Body of pancreas (tissue), 4 donors: ENCODE data around the gene SCAPER.

Source experiments
- POLR2A ChIP-seq, 3 donors: fragments of 450-650 bp; IDR thresholded peaks; one replicate each; pipeline ENCODE4 v1.6.1; 2016; ENCODE audit warnings: antibody characterized with exemption in 3 of 3, mild to moderate bottlenecking in 2 of 3
- TF ChIP-seq, protein P1 (sequence below), 7 experiments: fragments of 450-650 bp in 4 of 7; fragments of 200-600 bp in 3 of 7; sonication (generic) in 3 of 7; IDR thresholded peaks; one replicate each; pipeline ENCODE4 v1.5.1; 2016 to 2019; ENCODE audit warnings: antibody characterized with exemption in 7 of 7

DNA sequence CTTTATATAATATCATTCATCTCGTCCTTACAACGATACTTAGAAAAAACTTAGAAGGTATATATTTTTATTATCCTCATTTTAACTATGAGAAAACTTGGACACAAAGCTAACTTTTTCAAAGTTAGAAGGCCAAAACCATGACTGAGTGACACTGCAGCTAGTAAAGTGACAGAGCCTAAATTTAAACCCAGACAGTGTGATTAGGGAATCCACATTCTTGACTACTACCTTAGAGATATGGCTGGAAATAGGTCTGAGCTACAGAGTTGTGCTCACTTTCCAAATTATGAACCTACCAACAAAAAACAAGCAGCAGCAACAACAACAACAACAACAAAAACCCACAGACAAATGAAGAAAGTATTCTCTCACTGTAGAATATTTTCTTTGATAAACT, 236.2 kb downstream of the SCAPER start:
- TF ChIP-seq, protein P1, sequence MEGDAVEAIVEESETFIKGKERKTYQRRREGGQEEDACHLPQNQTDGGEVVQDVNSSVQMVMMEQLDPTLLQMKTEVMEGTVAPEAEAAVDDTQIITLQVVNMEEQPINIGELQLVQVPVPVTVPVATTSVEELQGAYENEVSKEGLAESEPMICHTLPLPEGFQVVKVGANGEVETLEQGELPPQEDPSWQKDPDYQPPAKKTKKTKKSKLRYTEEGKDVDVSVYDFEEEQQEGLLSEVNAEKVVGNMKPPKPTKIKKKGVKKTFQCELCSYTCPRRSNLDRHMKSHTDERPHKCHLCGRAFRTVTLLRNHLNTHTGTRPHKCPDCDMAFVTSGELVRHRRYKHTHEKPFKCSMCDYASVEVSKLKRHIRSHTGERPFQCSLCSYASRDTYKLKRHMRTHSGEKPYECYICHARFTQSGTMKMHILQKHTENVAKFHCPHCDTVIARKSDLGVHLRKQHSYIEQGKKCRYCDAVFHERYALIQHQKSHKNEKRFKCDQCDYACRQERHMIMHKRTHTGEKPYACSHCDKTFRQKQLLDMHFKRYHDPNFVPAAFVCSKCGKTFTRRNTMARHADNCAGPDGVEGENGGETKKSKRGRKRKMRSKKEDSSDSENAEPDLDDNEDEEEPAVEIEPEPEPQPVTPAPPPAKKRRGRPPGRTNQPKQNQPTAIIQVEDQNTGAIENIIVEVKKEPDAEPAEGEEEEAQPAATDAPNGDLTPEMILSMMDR (IDR thresholded peaks at IDR 0.05) = no peak
- TF ChIP-seq POLR2A (IDR thresholded peaks at IDR 0.05) = no peak
